ENCODE measurements around the gene VPS35L.
A peak's percentile ranks its signal among the peaks of the same experiment; 100 is the strongest.

The VPS35L gene

DNA sequence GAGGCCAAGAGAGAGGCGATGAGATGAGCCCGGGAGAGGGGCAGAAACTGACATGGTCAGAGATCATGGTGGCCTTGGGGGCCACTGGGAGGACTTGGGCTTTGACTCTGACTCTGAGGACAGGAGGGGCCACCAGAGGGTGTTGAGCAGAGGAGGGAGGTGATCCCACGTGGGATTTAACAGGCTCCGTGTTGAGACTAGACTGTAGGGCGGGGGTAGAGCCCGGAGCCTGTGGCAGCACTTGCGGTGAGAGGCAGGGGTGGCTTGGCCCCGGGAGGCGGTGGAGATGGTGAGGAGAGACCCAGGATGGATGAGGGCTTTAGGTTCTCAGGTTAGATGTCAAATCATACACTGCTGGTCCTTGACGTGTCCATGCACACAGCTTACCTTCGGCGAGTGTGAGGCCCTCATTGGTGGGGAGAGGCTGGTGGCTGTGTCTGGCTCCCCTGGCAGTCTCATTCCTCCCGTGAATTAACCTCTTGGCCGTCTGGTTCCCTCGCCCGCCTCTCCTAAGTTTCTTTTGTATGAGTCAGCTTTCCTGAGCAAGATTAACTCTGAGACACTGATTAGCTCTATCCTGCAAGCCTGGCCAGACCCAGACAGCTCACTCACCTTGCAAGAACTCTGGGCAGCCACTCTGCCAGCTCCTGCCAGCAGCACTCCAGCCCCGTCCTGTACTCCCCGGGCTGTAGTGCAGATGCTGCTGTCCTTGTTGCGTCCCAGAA lies 39.7 kb downstream of the VPS35L start:
- no peak for DNase-seq

DNA sequence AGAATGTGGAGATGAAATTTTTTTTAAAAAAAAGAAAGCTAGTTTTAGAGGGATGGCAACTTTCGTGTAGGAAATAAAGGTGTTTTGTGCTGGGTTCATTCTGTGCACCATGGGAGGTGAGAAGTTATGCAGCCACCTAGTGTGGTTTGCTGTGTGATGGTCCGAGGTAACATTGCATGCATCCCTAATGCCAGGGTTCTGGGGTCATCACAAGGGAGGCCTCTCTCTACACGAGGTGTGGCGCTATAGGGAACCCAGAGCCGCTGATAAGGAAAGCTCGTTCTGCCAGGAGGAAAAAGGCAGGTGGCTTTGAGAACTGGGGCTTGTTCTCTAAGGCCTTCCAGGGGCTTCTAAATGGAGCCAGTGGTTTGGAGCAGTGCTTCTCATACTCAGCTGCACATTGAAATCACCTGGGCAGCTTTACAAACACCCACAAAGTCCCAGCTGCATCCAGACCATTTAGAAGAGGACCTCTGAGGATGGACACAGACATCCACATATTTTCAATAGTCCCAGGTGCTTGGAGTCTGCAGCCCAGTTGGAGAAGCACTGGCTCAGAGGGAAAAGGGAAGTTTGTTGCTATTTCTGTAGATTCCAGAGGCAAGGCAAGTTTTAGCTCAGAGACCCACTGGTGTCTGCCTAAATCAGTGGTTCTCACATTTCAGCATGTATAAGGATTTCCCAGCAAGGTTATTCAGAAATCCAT lies 43.5 kb downstream of the VPS35L start:
- DNase-seq: no peak

DNA sequence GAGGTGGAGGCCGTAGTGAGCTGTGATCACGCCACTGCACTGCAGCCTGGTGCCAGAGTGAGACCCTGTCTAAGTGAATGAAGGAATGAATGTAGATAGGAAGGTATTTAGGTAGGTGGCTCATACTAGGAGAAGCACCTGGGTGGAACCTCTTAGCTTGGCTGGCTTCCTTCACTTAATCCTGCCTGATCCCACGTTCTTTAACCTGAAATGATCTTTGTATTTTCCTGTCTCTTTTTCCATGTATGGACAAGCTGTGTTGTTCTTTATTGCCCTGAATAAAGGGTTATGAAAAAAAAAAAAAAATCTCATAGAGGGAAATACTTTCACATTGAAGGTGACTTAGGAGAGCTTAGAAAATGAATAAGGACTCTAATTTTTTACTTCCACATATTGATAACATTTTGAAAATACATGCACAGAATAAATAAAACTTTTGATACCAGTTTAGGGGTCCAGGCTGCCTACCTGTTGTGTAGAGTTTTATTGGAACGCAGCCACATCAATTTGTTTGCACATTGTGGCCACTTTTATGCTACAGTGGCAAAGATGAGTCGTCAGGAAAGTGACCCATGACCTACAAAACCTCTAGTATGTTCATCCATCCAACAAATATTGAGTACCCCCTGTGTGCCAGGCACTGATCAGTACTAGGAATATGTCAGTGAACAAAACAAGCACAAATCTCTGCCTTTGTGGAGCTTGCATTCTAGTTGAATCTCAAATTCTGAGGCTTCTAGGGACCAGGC lies 44.6 kb downstream of the VPS35L start:
- no peak for DNase-seq

- peak; percentile 35 for DNase-seq
These were observed 45.8 kb downstream of the VPS35L start for GRCh38 chr16:19601083-19601976.

- DNase-seq: no peak
These were observed 49.4 kb downstream of the VPS35L start for GRCh38 chr16:19604911-19605310.

GRCh38 chr16:19605701-19606100 lies 50.2 kb downstream of the VPS35L start:
- DNase-seq: no peak

DNA sequence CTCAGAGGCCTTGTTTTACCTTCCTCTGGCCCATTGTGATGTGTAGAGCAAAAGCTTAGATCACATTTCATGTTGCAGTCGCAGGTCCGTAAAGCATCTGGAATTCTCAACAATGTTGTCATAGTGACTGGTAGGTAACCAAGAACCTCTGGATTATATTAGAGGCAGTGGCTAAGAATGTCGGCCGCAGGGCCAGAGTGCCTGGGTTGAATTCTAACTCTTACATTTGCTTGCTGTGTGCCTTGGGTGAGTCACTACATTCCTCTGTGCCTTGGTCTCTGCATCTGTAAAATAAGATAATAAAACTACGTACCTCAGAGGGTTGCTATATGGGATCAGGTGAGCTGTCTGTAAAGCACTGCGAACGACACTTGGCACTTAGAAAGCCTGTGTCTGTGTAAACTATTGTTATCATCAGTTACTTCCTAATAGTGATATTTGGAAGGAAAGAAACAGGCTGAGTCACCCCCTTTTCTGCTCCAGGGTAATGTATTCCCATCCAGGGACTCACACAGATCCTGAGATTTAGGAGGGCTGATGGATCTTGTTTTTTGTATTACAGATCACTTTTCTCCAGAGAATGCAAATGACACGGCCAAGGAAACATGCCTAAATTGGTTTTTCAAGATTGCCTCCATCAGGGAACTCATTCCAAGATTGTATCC lies 52.2 kb downstream of the VPS35L start:
- DNase-seq: no peak

GRCh38 chr16:19609359-19609758 lies 53.9 kb downstream of the VPS35L start:
- no peak for DNase-seq

DNA sequence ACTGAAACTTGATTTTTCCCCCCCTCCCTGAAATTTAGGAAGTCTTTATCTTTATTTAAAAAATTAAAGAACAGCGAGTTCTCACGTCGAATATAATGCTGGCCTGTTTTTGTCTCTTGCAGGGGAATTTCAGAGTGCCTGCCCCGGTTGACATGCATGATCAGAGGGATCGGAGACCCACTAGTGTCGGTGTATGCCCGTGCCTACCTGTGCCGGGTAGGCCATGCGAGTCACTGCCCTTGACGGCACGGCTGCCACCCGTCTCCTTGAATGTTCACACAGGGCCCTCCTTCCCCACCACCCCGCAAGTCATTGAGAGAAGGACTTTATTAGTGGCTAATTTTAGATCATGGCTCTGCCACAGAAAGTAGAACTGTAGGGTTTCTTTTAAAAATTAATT lies 54.7 kb downstream of the VPS35L start:
- no peak for DNase-seq

GRCh38 chr16:19613834-19614233 lies 58.3 kb downstream of the VPS35L start:
- no peak for DNase-seq

DNA sequence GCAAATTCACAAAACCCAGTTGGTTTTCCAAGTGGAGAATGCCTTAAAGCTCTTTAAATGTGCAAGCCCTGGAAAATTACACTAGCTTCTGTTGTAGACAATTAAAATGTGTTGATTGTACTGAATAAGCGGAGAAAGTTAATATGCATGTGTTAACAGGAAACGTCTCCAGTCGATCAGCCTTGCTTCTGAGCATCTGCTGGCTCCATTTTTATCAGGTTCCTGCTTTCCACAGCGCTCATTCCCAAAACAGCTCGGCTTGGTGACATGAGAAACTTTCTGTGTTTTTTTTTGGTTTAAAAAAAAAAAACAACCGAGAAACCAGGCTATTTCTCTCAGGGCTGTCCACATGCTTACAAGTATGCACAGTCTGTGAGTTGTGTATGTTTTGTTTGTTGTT lies 60.7 kb downstream of the VPS35L start:
- no peak for DNase-seq

GRCh38 chr16:19618876-19619275 lies 63.4 kb downstream of the VPS35L start:
- no peak for DNase-seq

DNA sequence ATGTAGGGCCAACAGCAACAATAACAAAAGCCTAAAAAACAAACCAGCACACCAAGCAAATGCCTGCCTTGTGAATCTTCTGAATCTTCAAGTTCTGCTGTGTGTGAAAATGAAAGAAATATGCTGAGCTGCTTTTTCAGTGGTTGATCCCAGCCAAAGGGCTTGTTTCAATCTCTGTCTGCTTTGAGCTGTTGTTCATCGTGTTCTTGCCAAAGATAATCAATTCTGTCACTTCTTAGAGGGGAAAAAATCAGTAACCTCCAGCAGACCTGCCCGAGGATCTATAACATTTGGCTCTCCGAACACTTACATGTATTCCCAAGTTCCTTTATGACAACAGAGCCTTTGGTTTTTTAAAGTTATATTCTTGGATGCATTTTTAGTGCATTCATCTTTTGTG lies 65.9 kb downstream of the VPS35L start:
- no peak for DNase-seq

- no peak for DNase-seq
These were observed 69.5 kb downstream of the VPS35L start for GRCh38 chr16:19625039-19625438.

DNA sequence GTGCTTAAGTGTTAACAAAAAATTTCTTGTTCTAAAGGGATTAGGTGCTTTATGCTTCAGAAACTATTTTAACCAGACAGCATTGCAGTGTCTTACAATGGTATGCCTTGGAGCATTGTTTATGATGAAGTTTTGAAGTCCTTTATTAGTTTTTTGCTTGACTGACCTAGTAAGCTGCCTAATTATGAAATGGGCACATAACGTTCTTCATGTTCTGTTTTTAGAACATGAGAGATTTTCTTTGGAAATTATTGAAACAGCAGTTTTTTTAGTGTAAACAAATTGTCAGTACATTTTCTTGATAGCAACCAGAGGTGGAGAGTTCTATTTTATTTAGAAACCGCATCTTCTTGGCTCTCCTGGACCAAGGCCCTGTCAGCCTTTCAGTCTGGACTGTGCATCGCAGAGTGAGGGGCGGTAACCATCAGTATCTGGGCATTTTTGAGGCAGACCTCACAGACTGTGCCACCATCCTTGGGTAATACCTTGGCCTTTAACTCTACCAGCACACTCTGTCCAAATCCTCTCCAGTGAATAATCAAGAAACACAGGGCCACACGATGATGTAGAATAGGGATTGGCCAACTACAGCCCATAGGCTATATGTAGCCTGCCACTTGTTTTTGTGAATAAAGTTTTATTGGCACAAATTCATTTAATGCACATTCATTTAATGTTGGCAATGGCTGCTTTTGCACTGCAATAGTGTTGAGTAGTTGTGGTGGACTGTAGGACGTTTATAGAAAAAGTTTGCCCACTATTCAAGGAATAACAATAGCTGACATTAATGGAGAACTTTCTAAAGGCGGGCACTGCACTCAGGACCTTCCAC lies 81.1 kb downstream of the VPS35L start:
- DNase-seq: no peak

- DNase-seq: no peak
These were observed 84.5 kb downstream of the VPS35L start for GRCh38 chr16:19639986-19640421.

GRCh38 chr16:19642501-19642900 lies 87.0 kb downstream of the VPS35L start:
- no peak for DNase-seq

DNA sequence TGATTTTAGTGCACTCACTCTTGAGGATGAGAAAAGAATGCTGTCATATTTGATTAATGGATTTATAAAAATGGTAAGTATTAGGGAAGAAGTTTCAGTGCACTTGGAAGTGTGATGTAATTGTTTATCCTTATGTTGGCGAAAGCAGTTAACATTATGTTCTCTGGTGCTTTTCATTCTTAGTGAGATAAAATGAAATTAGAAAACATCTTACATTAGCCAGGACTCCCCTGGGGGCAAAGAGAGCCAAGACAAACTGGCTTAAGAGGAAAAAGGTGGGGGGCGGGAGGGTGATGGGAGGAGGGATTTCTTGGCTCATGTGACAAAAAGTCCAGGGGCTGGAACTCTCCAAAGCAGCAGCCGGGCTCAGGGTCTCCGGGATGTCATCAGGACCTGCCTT lies 89.4 kb downstream of the VPS35L start:
- DNase-seq: peak; percentile 63

DNA sequence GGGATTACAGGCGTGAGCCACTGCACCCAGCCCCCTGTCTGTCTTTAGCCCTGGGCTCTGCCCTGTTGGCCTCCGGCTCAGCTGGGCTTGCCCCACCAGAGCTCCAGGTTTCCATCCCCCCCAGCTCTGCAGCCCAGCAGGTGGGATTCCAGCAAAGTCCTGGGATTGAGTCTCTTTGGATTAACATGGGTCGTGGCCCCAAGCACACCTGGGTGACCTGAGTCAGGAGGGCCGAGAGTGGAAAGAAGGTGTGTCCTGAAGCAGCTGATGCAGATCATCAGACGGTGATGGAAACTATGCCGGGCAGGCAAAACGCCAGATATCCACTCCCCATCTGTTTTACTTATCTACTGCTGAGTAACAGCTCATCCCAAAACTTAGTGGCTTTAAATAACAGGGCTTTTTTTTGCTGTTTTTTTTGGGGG lies 90.1 kb downstream of the VPS35L start:
- peak; percentile 70 for DNase-seq

DNA sequence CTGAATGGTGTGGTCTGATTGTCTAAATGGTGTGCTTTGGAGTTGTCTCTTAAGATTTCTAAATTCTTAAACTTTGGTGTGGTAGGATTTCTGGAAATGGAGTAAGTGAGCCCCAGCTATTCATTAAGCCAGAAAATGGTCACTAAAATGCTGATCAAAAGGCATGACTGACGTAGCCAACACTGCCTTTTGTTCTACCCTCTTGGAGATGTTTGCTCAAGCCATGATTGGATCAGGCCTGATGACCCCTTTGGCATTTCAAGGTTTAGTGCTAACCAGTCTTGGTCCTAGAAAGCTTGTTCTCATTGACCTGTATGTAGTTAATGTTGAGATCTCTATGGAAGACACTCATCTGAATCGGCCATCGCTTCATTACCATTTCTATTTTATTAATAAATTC lies 94.5 kb downstream of the VPS35L start:
- no peak for DNase-seq

GRCh38 chr16:19654147-19654546 lies 98.6 kb downstream of the VPS35L start:
- no peak for DNase-seq

Measured in femur (tissue), 1 donor.